HepG2 (cell line): ENCODE results near the gene BMP6. TPM values are rescaled to one million over a fixed set of nuclear protein-coding genes. Genes with fewer than 3 reads are reported as not detected.
A peak's percentile ranks its signal among the peaks of the same experiment; 100 is the strongest.

Experiments
- ATF3 ChIP-seq: sonication (generic); formaldehyde crosslinking; IDR thresholded peaks from 2 replicates; pipeline ENCODE4 v1.4.0; 2020; ENCODE audit warnings: missing genetic modification reagents
- CCDC6 ChIP-seq: sonication (generic); formaldehyde crosslinking; IDR thresholded peaks from 2 replicates; pipeline ENCODE4 v1.8.1; 2022; ENCODE audit warnings: mild to moderate bottlenecking, missing genetic modification reagents, moderate library complexity
- CERS6 ChIP-seq: sonication (generic); formaldehyde crosslinking; IDR thresholded peaks from 2 replicates; pipeline ENCODE4 v1.5.0; 2020; ENCODE audit warnings: missing genetic modification reagents
- CREBL2 ChIP-seq: sonication (generic); formaldehyde crosslinking; IDR thresholded peaks from 2 replicates; pipeline ENCODE4 v1.8.1; 2023; ENCODE audit warnings: missing genetic modification reagents, mild to moderate bottlenecking, borderline replicate concordance
- MED8 ChIP-seq: sonication (generic); formaldehyde crosslinking; IDR thresholded peaks from 2 replicates; pipeline ENCODE4 v1.8.1; 2023; ENCODE audit warnings: mild to moderate bottlenecking, missing genetic modification reagents; ENCODE audit not compliant: insufficient replicate concordance
- PRMT3 ChIP-seq: sonication (generic); formaldehyde crosslinking; IDR thresholded peaks from 2 replicates; pipeline ENCODE4 v1.8.1; 2022; ENCODE audit warnings: low read depth, mild to moderate bottlenecking, moderate library complexity, missing genetic modification reagents, borderline replicate concordance
- SP5 ChIP-seq: IDR thresholded peaks from 2 replicates; pipeline ENCODE4 v1.6.1; 2016; ENCODE audit warnings: low read depth, borderline replicate concordance
- TARDBP ChIP-seq: sonication (generic); formaldehyde crosslinking; IDR thresholded peaks from 2 replicates; pipeline ENCODE4 v1.8.0; 2022; ENCODE audit warnings: mild to moderate bottlenecking, missing genetic modification reagents
- TBP ChIP-seq: sonication (generic); formaldehyde crosslinking; IDR thresholded peaks from 2 replicates; pipeline ENCODE4 v1.5.0; 2020; ENCODE audit warnings: missing genetic modification reagents
- XBP1 ChIP-seq: sonication (generic); formaldehyde crosslinking; IDR thresholded peaks from 2 replicates; pipeline ENCODE4 v1.5.0; 2020; ENCODE audit warnings: missing genetic modification reagents
- ZBTB20 ChIP-seq: sonication (generic); formaldehyde crosslinking; IDR thresholded peaks from 2 replicates; pipeline ENCODE4 v1.8.1; 2023; ENCODE audit warnings: missing genetic modification reagents, low read depth, mild to moderate bottlenecking, borderline replicate concordance
- ZFP62 ChIP-seq: sonication (generic); formaldehyde crosslinking; IDR thresholded peaks from 2 replicates; pipeline ENCODE4 v1.4.0; 2020; ENCODE audit warnings: missing genetic modification reagents
- ZNF430 ChIP-seq: sonication (generic); formaldehyde crosslinking; IDR thresholded peaks from 2 replicates; pipeline ENCODE4 v1.9.0; 2021; ENCODE audit warnings: mild to moderate bottlenecking, missing genetic modification reagents
- ZNF687 ChIP-seq: sonication (generic); formaldehyde crosslinking; IDR thresholded peaks from 2 replicates; pipeline ENCODE4 v1.5.1; 2020; ENCODE audit warnings: mild to moderate bottlenecking, missing genetic modification reagents, moderate library complexity
- ZNF703 ChIP-seq: sonication (generic); formaldehyde crosslinking; IDR thresholded peaks from 2 replicates; pipeline ENCODE4 v1.5.1; 2020; ENCODE audit warnings: missing genetic modification reagents, mild to moderate bottlenecking, moderate library complexity, borderline replicate concordance
- ZNF891 ChIP-seq: sonication (generic); formaldehyde crosslinking; IDR thresholded peaks from 2 replicates; pipeline ENCODE4 v1.5.0; 2020; ENCODE audit warnings: mild to moderate bottlenecking, missing genetic modification reagents
- polyA plus RNA-seq, 8 experiments: library from polyadenylated mRNA; depleted of rRNA in 3 of 8; stranded (reverse) in 7 of 8; unstranded in 1 of 8; fragments of >200 nt; fragmentation: Illumina TruSeq in 4 of 8; extraction: Trizol in 4 of 8; gene quantifications; 2 replicates each; pipeline versions ENCODE4 v1.2.1 to v1.2.3, GENCODE V29; 2011 to 2016; ENCODE audit warnings: low read depth in 4 of 8, missing spikeins in 1 of 8, mixed read lengths in 1 of 8; ENCODE audit not compliant: insufficient read depth in 1 of 8
- total RNA-seq, 5 experiments: library from RNA; depleted of rRNA; stranded (reverse); fragments of >200 nt; fragmentation: Illumina TruSeq; extraction: Trizol; gene quantifications; 2 replicates each; pipeline ENCODE4 v1.2.3, GENCODE V29; 2016; ENCODE audit warnings: low read depth in 1 of 5
- TF ChIP-seq, protein P1 (sequence below): sonication (generic); formaldehyde crosslinking; IDR thresholded peaks from 2 replicates; pipeline ENCODE4 v1.9.0; 2021; ENCODE audit warnings: missing genetic modification reagents, borderline replicate concordance
- TF ChIP-seq, protein P2 (sequence below): IDR thresholded peaks from 2 replicates; pipeline ENCODE4 v1.6.1; 2016

The BMP6 gene
- total and polyA plus RNA-seq, 2 of the 13 experiments (the other 11 are each of a cell fraction or from before 2014, with no cell fraction given): 0.09 to 0.18 TPM

GRCh38 chr6:7910654-7911344 lies 184.9 kb downstream of the BMP6 start, which contains the start of gene TXNDC5 (continued):
- TF ChIP-seq ZNF687 (CRISPR knock-in tag): peak; percentile 93
- TF ChIP-seq MED8: no peak
- TF ChIP-seq SP5: peak; percentile 15; the same call in 1 of the 2 replicates
- no peak for TF ChIP-seq XBP1 (CRISPR knock-in tag)
- TF ChIP-seq ZNF703 (CRISPR knock-in tag): no peak
- peak; percentile 54 for TF ChIP-seq CCDC6 (CRISPR knock-in tag)
- no peak for TF ChIP-seq ZBTB20
- TF ChIP-seq, protein P1, sequence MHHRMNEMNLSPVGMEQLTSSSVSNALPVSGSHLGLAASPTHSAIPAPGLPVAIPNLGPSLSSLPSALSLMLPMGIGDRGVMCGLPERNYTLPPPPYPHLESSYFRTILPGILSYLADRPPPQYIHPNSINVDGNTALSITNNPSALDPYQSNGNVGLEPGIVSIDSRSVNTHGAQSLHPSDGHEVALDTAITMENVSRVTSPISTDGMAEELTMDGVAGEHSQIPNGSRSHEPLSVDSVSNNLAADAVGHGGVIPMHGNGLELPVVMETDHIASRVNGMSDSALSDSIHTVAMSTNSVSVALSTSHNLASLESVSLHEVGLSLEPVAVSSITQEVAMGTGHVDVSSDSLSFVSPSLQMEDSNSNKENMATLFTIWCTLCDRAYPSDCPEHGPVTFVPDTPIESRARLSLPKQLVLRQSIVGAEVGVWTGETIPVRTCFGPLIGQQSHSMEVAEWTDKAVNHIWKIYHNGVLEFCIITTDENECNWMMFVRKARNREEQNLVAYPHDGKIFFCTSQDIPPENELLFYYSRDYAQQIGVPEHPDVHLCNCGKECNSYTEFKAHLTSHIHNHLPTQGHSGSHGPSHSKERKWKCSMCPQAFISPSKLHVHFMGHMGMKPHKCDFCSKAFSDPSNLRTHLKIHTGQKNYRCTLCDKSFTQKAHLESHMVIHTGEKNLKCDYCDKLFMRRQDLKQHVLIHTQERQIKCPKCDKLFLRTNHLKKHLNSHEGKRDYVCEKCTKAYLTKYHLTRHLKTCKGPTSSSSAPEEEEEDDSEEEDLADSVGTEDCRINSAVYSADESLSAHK (CRISPR knock-in tag): no peak
- TF ChIP-seq, protein P2, sequence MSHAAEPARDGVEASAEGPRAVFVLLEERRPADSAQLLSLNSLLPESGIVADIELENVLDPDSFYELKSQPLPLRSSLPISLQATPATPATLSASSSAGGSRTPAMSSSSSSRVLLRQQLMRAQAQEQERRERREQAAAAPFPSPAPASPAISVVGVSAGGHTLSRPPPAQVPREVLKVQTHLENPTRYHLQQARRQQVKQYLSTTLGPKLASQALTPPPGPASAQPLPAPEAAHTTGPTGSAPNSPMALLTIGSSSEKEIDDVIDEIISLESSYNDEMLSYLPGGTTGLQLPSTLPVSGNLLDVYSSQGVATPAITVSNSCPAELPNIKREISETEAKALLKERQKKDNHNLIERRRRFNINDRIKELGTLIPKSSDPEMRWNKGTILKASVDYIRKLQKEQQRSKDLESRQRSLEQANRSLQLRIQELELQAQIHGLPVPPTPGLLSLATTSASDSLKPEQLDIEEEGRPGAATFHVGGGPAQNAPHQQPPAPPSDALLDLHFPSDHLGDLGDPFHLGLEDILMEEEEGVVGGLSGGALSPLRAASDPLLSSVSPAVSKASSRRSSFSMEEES: no peak
- TF ChIP-seq TARDBP: no peak
- TF ChIP-seq PRMT3 (CRISPR knock-in tag): peak; percentile 97; the same call in 1 of the 2 replicates
- TF ChIP-seq TBP: no peak
- TF ChIP-seq ZFP62 (CRISPR knock-in tag): no peak
- no peak for TF ChIP-seq CREBL2 (CRISPR knock-in tag)
- TF ChIP-seq ATF3: no peak; the same call in 1 of the 2 replicates
- peak; percentile 65; the same call in 1 of the 2 replicates for TF ChIP-seq ZNF430
- no peak for TF ChIP-seq CERS6 (CRISPR knock-in tag)
- peak; percentile 88 for TF ChIP-seq ZNF891 (CRISPR knock-in tag)
